Hematopoietic multipotent progenitor cell treated with erythropoietin and hydrocortisone succinate and interleukin-3 and kit ligand, for 8 days (in vitro differentiated cells): Measurements from ENCODE around the gene MAMDC4.

Source experiments
- DNase-seq: peaks from one replicate; pipeline ENCODE4 v3.0.0-alpha.2; 2015

MAMDC4 gene

GRCh38 chr9:136896027-136896426, 43.9 kb downstream of the MAMDC4 start:
- no peak for DNase-seq

- no peak for DNase-seq
Measured at GRCh38 chr9:136898483-136899100, 46.4 kb downstream of the MAMDC4 start.

GRCh38 chr9:136899196-136899595, 47.0 kb downstream of the MAMDC4 start:
- DNase-seq, result no peak

- DNase-seq, result no peak
Measured at GRCh38 chr9:136900556-136900955, 48.4 kb downstream of the MAMDC4 start.

- DNase-seq, result no peak
Measured at GRCh38 chr9:136900988-136901515, 48.9 kb downstream of the MAMDC4 start.

- DNase-seq, result no peak
Measured at GRCh38 chr9:136901516-136902258, 49.5 kb downstream of the MAMDC4 start.

GRCh38 chr9:136902259-136902821, 50.2 kb downstream of the MAMDC4 start:
- DNase-seq, result no peak

GRCh38 chr9:136903041-136903554, 51.0 kb downstream of the MAMDC4 start:
- no peak for DNase-seq

- DNase-seq, result no peak
Measured at GRCh38 chr9:136906266-136906665, 54.1 kb downstream of the MAMDC4 start.

- DNase-seq, result no peak
Measured at GRCh38 chr9:136907011-136907914, 55.1 kb downstream of the MAMDC4 start.
